ENCODE results near the gene KCNB1. TPM values are rescaled to one million over a fixed set of nuclear protein-coding genes. Genes with fewer than 3 reads are reported as not detected.
A peak's percentile ranks its signal among the peaks of the same experiment; 100 is the strongest.
"Not testable (repeated sequence)": the region's sequence is repeated elsewhere in the genome, so short reads cannot be mapped to it uniquely, and the experiment has no call there.

Gene KCNB1
- total RNA-seq, 1 donor from 2014 or later = 6.5 TPM

GRCh38 chr20:49330701-49331615 lies 151.5 kb downstream of the KCNB1 start:
- DNase-seq (ENCODE audit: low spot score) = no peak
- ATAC-seq = no peak

DNA sequence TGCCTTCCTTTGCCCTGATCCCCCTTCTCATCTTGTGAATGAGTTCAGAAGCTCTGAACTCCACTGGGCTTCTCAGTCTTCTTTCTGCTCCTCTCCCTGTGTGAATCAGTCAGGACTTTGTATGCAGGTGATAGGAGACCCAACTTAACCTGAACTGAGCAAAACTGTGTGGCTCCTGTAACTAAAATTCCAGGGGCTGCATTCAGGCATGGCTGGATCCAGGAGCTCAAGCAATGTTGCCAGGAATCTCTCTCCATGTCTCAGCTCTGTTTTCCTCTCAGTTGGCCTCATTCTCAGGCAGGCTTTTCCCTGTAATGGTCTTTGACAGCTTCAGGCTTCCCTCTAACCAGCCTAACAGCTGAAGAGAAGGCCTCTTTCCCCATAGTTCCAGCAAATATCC lies 153.7 kb downstream of the KCNB1 start:
- no peak for ATAC-seq

DNA sequence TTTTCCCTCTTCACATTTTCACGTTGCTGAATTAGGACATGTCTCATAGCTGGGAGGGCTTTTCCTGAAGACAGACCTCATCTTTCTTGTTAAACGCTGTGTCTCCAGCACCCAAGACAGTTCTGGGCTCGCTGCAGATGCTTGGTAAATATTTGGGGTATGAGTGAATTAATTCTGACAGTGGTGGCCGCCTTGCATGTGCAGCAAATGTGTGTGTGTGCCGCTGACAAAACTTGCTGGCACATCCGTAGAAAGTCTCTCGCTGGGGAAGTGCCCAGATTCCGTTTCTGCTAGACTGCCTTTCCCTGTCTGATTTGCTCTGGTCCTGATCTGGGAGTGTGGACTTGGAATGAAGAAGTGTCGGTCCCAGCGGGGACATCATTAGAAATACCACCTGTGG lies 156.4 kb downstream of the KCNB1 start:
- DNase-seq (ENCODE audit: low spot score) (no peak), ATAC-seq (no peak)

More for the DNA sequence above, 153.7 kb downstream of the KCNB1 start:
- DNase-seq (ENCODE audit: low spot score) = no peak

DNA sequence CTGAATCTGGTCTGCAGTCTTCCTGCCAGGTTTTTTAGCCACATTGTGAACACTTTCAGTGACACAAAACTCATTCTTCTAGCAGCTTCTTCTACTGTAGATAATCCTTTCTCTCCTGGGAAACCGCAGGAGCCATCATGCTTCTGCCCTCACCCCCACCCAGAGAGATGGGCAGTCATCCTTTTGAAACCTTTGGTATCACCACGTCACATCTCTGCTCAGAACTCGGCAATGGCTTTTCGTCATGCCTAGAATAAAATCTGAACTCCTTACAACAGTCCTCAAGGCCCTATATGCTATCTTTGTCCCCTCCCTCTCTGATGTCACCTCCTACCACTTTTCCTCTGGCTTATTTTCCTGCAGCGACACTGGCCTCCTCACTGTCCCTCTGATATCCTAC lies 158.2 kb downstream of the KCNB1 start:
- ATAC-seq = no peak
- no peak for DNase-seq (ENCODE audit: low spot score)

- no peak for DNase-seq (ENCODE audit: low spot score)
- peak; percentile 63 for ATAC-seq
Measured at GRCh38 chr20:49323622-49324238, 158.7 kb downstream of the KCNB1 start.

DNA sequence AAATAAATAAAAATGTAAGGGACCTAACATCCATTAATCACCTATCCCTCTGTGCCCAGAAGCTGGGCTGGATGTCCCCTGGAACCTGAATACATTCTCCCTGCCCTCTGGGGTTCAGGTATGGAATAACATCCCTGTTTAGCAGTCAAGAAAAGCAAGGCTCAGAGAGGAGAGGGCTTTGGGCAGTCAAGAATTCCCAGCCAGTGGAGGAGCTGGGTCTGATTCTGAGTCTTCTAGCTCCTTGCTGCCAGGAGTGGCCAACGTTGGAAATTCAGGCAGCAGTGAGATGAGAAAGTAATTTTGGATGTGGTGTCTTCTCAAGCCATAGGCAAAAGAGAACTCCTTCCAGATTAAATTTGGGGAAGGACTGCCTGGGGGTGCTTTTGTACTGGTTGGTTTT lies 162.0 kb downstream of the KCNB1 start:
- DNase-seq (ENCODE audit: low spot score) (no peak), ATAC-seq (peak; percentile 39)

- DNase-seq (ENCODE audit: low spot score) (no peak), ATAC-seq (no peak)
Measured at GRCh38 chr20:49319208-49319809, 163.2 kb downstream of the KCNB1 start.

DNA sequence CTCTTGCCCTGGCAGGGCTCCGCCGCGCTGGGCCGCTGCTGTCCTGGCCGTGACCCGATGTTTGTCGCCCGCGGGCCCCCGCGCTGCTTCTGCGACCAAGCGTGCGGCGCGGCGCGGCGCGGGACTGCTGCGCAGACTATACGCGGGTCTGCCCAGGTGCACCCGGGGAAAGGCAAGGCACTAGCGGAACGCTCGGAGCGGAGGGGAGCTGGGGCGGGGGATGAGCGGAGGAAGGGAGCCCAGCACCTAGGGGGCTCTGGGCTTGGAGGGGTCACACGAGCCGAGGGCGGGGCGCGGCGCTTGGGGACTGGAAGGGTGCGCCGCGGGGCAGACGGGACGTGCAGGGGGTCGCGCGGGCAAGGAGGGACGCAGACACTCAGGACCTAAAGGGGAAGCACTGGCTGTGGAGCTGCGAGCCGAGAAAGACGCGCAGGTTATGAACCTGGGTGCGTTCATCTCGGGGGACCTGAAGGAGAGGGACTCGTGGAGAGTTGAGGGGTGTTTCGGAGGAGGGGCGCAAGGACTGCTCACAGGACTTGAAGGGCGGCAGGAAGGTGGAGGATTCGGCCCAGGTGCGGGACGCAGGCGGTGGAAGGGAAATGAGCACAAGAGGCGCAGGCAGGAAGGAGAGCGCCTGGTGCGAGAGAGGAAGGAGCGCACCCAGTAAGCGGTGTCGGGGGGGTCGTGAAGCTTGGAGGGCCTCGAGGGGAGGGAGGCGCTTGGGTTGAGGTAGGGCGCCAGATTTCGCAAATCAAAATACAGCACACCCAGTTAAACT lies 163.8 kb downstream of the KCNB1 start:
- DNase-seq (ENCODE audit: low spot score) (no peak), ATAC-seq (peak; percentile 31)

DNA sequence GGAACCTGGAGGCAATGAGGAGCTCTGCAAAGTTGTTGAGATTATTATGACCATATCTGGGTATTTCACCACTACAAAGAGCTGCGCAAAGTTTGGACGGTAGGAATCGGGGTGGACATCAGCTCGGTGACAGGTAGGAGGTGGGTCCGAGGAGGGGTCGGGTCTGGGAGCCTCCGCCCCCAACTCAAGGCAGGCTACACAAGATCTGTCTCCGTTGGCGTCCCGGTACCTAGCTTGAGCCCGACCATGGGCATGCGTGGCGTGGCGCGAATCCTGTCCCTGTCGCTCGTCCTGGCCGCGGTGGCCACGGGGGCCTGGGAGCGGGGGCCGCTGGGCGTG lies 164.4 kb downstream of the KCNB1 start:
- DNase-seq (ENCODE audit: low spot score) (no peak), ATAC-seq (no peak)

DNA sequence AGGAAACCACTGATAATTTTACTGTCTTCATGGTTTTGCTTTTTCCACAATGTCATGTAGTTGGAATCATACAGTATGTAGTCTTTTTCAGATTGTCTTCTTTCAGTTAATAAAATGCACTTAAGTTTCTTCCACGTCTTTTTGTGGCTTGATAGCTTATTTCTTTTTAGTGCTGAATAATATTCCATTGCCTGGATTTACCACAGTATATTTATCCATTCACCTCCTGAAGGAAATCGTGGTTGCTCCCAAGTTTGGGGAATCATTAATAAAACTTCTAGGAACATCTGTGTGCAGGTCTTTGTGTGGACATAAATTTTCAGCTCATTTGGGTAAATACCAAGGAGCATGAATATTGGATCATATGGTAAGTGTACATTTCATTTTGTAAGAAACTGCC lies 165.8 kb downstream of the KCNB1 start:
- ATAC-seq = no peak
- no peak for DNase-seq (ENCODE audit: low spot score)

DNA sequence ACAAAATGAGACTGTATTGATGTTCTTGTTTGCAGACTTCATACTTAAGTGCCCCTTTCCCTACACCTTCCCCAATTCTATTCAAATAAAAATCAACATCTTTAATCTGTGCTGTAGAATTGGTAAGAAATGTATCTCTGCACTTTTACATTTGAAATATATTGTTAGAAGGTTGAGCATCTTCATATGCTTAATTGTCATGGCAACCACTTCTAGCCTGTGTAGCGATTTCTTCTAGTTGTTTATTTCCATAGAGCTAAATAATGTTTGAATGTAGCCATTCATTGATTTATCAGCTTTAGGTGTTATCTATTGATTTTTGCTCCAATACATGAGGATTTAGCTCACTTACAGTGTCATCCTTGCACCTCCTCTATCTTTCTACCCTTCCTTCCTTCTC lies 166.9 kb downstream of the KCNB1 start:
- DNase-seq (ENCODE audit: low spot score) (no peak), ATAC-seq (no peak)

DNA sequence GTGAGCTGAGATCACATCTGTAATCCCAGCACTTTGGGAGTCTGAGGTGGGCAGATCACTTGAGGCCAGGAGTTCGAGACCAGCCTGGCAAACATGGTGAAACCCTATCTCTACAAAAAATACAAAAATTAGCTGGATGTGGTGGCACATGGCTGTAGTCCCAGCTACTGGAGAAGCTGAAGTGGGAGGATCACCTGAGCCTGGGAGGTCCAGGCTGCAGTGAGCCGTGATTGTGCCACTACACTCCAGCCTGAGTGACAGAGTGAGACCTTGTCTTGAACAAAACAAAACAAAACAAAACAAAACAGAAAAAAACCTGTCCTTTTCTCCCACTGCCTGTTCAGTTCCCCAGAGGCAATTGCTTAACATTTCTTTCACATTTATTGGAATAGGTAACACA lies 168.4 kb downstream of the KCNB1 start:
- DNase-seq (ENCODE audit: low spot score); ATAC-seq: not testable (repeated sequence)

Other genes with a start within 250 kb of the KCNB1 start
- 10.0 TPM for gene ZNFX1, start 204.6 kb downstream of the KCNB1 start, total RNA-seq
- gene PTGIS, start 85.5 kb upstream of the KCNB1 start, total RNA-seq = 20.3 TPM
- 10.5 TPM for gene B4GALT5, start 231.2 kb upstream of the KCNB1 start, total RNA-seq